Transverse colon (tissue), 4 donors: ENCODE measurements around the gene ABCA1. TPM values are rescaled to one million over a fixed set of nuclear protein-coding genes. Genes with fewer than 3 reads are reported as not detected.
A peak's percentile ranks its signal among the peaks of the same experiment; 100 is the strongest.
"Not testable (repeated sequence)": the region's sequence is repeated elsewhere in the genome, so short reads cannot be mapped to it uniquely, and the experiment has no call there.

Experiments used
- DNase-seq: peaks from one replicate; pipeline ENCODE4 v3.0.0-alpha.2; 2019
- H3K27ac ChIP-seq, 4 donors: fragments of 200-600 bp; sonication (generic); 2 replicates each; pipeline ENCODE4 v1.5.1; 2016 to 2018; ENCODE audit warnings: inconsistent platforms in 4 of 4
- H3K27me3 ChIP-seq: fragments of 200-600 bp; sonication (generic); 2 replicates; pipeline ENCODE4 v1.5.1; 2017; ENCODE audit warnings: inconsistent platforms
- H3K36me3 ChIP-seq, 4 donors: fragments of 200-600 bp; sonication (generic); 2 replicates each; pipeline ENCODE4 v1.5.1; 2017 to 2019; ENCODE audit warnings: inconsistent platforms in 4 of 4
- H3K4me1 ChIP-seq, 4 donors: fragments of 200-600 bp; sonication (generic); 2 replicates each; pipeline ENCODE4 v1.5.1; 2017 to 2020; ENCODE audit warnings: inconsistent platforms in 4 of 4
- H3K4me3 ChIP-seq, 4 donors: fragments of 200-600 bp; sonication (generic); 1 replicate in 1 of 4; 2 replicates in 3 of 4; pipeline versions ENCODE4 v1.5.1 to v1.6.1; 2017 to 2019; ENCODE audit warnings: inconsistent platforms in 4 of 4
- H3K9me3 ChIP-seq, 2 donors: fragments of 200-600 bp; sonication (generic); 2 replicates each; pipeline ENCODE4 v1.5.1; 2017 to 2019; ENCODE audit warnings: inconsistent platforms in 2 of 2
- CTCF ChIP-seq, 5 experiments: fragments of 200-600 bp in 3 of 5; fragments of 450-650 bp in 2 of 5; sonication (generic) in 3 of 5; IDR thresholded peaks; 1 replicate in 2 of 5; 2 replicates in 3 of 5; pipeline ENCODE4 v1.5.1; 2016 to 2017; ENCODE audit warnings: antibody characterized with exemption in 5 of 5, inconsistent platforms in 3 of 5, mild to moderate bottlenecking in 2 of 5, moderate library complexity in 1 of 5
- EP300 ChIP-seq: sonication (generic); formaldehyde crosslinking; IDR thresholded peaks from one replicate; pipeline ENCODE4 v1.6.1; 2017; ENCODE audit warnings: antibody characterized with exemption, low read depth
- POLR2A ChIP-seq: fragments of 450-650 bp; IDR thresholded peaks from one replicate; pipeline ENCODE4 v1.6.1; 2016; ENCODE audit warnings: antibody characterized with exemption, mild to moderate bottlenecking, moderate library complexity
- POLR2AphosphoS5 ChIP-seq, 3 donors: sonication (generic); formaldehyde crosslinking; IDR thresholded peaks; one replicate each; pipeline ENCODE4 v1.6.1; 2016; ENCODE audit warnings: antibody characterized with exemption in 3 of 3
- WGBS, 2 donors: methylation state at CpG; one replicate each; pipeline ENCODE4 v1.1.5; 2018; ENCODE audit warnings: low coverage in 1 of 2; 5-methylcytosine and 5-hydroxymethylcytosine counted together
- in situ Hi-C, 4 donors: fragments of 200-750 bp; cut with MboI; loops; one replicate each; pipeline versions ENCODE4 v1.15.0 to v1.15.1; 2017; ENCODE audit warnings: low sequenced_read_pairs in 3 of 4, low pct_ligation_motif_present in 1 of 4, low pct_unique_long_range_greater_than_20kb in 1 of 4
- intact Hi-C: fragments of 100-400 bp; cut with DNase I; formaldehyde crosslinking; loops from one replicate; pipeline ENCODE4 v1.15.1; 2023; ENCODE audit warnings: low total_unique reads
- total RNA-seq, 4 donors: library from RNA; depleted of rRNA; stranded (reverse); fragments of >200 nt; gene quantifications; one replicate each; pipeline ENCODE4 v1.1.0, GENCODE V29; 2016

Gene ABCA1
- total RNA-seq, 4 donors from 2014 or later = 20.5 to 67.3 (median 60.5) TPM

- intact Hi-C loops (no loop called here), in situ Hi-C loops (no loop called here)
- no peaks in the 10 kb centered on the region for H3K36me3 ChIP-seq
- H3K27me3 ChIP-seq = no peaks in the 10 kb centered on the region
- H3K4me3 ChIP-seq = no peak overlapping the region
- peaks cover 9 to 17% (median 15%) of the 10 kb centered on the region in 4 donors for H3K4me1 ChIP-seq
- peak; percentile 24 for DNase-seq
- TF ChIP-seq EP300 (no peak), POLR2AphosphoS5 (IDR thresholded peaks at IDR 0.05) (no peak), POLR2A (no peak), CTCF (IDR thresholded peaks at IDR 0.05) (no peak)
- peak overlapping the region; percentile 43 to 73 (median 68) for H3K27ac ChIP-seq
- 45 to 73% methylated on average over 3 to 6 of the region's 6 CpGs for WGBS, 2 donors
- no peaks in the 10 kb centered on the region for H3K9me3 ChIP-seq
Measured at GRCh38 chr9:104961701-104962359, 33.9 kb upstream of the ABCA1 start.

DNA sequence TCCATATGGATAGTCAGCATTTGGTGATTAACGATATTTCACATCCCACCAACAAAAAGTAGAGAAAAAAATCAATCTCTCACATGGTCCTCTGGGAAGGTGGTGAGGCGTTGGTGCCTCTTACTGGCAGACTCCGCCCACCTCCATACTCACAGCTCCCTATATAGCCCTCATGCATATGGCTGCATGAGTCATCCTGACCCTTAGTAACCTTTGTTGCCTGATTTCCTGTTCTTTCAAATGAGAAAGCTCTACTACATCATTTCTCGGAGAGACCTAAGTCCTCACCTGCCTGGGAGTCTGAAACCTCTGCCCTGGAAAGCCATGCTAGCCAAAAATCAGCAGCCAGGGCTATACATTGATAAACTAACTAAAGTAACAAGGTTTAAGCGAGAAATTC, 33.3 kb upstream of the ABCA1 start:
- peak; percentile 69 for DNase-seq
- H3K4me1 ChIP-seq = peaks cover 9 to 17% (median 15%) of the 10 kb centered on the region in 4 donors
- no peaks in the 10 kb centered on the region for H3K27me3 ChIP-seq
- H3K9me3 ChIP-seq = no peaks in the 10 kb centered on the region
- in situ Hi-C loops = no loop called here
- H3K27ac ChIP-seq = peak overlapping the region; percentile 43 to 73 (median 68)
- intact Hi-C loops = no loop called here
- H3K4me3 ChIP-seq = no peak overlapping the region
- TF ChIP-seq POLR2A = no peak
- TF ChIP-seq CTCF (IDR thresholded peaks at IDR 0.05) = no peak
- TF ChIP-seq POLR2AphosphoS5 (IDR thresholded peaks at IDR 0.05) = no peak
- TF ChIP-seq EP300 = no peak
- WGBS, 2 donors = 46 to 75% methylated on average over 3 to 5 of the region's 5 CpGs
- no peaks in the 10 kb centered on the region for H3K36me3 ChIP-seq

GRCh38 chr9:104960662-104961061, 32.7 kb upstream of the ABCA1 start:
- H3K27ac ChIP-seq = peak overlapping the region in 1 of 4 donors; percentile 17
- intact Hi-C loops (no loop called here), in situ Hi-C loops (no loop called here)
- TF ChIP-seq POLR2AphosphoS5 (IDR thresholded peaks at IDR 0.05) (no peak), EP300 (no peak), POLR2A (no peak), CTCF (IDR thresholded peaks at IDR 0.05) (no peak)
- no peaks in the 10 kb centered on the region for H3K9me3 ChIP-seq
- 6 to 37% methylated on average over 2 of the region's 2 CpGs for WGBS, 2 donors
- H3K4me3 ChIP-seq = no peak overlapping the region
- H3K4me1 ChIP-seq = peaks cover 9 to 17% (median 15%) of the 10 kb centered on the region in 4 donors
- no peaks in the 10 kb centered on the region for H3K36me3 ChIP-seq
- DNase-seq = no peak
- no peaks in the 10 kb centered on the region for H3K27me3 ChIP-seq

DNA sequence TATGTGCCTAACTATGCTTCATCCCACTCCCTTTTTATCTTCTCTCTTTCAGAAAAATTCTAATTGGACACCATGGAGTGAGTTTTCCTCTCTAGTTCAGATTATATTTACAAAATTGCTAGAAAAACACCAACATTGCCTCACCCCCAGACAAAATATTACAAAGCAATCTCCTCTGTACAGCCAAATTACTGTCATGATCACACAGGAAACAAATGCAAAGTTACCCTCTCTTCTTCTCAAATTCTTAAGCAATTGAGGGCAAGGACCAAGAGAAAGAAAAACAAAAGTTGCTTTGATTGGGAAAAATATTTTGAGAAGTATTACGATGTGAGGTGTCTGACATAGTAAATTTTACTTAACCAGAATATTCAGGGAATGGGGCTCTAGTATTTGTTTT, 30.8 kb upstream of the ABCA1 start:
- H3K27me3 ChIP-seq = no peaks in the 10 kb centered on the region
- WGBS, 2 donors = 30 to 46% methylated on average over 1 of the region's 1 CpG
- in situ Hi-C loops (no loop called here), intact Hi-C loops (no loop called here)
- TF ChIP-seq POLR2AphosphoS5 (IDR thresholded peaks at IDR 0.05) = no peak
- TF ChIP-seq EP300 = no peak
- H3K9me3 ChIP-seq = no peaks in the 10 kb centered on the region
- H3K36me3 ChIP-seq = no peaks in the 10 kb centered on the region
- DNase-seq = no peak
- no peak overlapping the region for H3K4me3 ChIP-seq
- H3K27ac ChIP-seq = no peak overlapping the region
- peaks cover 9 to 17% (median 15%) of the 10 kb centered on the region in 4 donors for H3K4me1 ChIP-seq

DNA sequence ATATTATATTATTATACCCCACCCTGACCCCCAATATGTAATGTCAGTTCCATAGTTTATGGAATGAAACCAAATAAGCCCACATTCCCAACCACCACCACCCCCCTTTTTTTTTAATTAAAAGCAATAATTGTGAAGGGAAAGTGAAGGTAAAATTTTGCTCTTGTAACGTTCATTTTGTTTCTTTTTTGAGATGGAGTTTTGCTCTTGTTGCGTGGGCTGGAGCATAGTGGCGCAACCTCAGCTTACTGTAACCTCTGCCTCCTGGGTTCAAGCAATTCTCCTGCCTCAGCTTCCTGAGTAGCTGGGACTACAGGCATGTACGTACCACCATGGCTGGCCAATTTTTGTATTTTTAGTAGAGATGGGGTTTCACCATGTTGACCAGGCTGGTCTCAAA, 30.1 kb upstream of the ABCA1 start:
- 82 to 83% methylated on average over 1 to 4 of the region's 4 CpGs for WGBS, 2 donors

More for the DNA sequence above, 30.1 kb upstream of the ABCA1 start:
- H3K36me3 ChIP-seq, in situ Hi-C loops, H3K27ac ChIP-seq, DNase-seq, H3K27me3 ChIP-seq, H3K4me3 ChIP-seq, intact Hi-C loops, H3K9me3 ChIP-seq: not testable (repeated sequence)
- H3K4me1 ChIP-seq = peaks cover 9 to 17% (median 15%) of the 10 kb centered on the region in 4 donors
